ENCODE measurements around the gene SOX1. TPM values are rescaled to one million over a fixed set of nuclear protein-coding genes. Genes with fewer than 3 reads are reported as not detected.
A peak's percentile ranks its signal among the peaks of the same experiment; 100 is the strongest.

SOX1 gene
- total RNA-seq, 1 donor from 2014 or later = 3.3 TPM

GRCh38 chr13:112117955-112118302, 51.0 kb downstream of the SOX1 start:
- no peak overlapping the region for H3K27ac Mint-ChIP-seq
- peaks cover 3% of the 10 kb centered on the region for H3K9me3 Mint-ChIP-seq
- Histone ChIP-seq H3K9ac (no peak overlapping the region), H4K20me1 (ENCODE audit: low read depth) (no peaks in the 10 kb centered on the region), H3K4me3 (no peak overlapping the region), H2AFZ (replicated peaks) (no peak overlapping the region), H3K36me3 (no peaks in the 10 kb centered on the region), H3K79me2 (ENCODE audit: low read depth) (no peaks in the 10 kb centered on the region), H3K27ac (no peak overlapping the region), H3F3A (ENCODE audit: low read depth) (no peaks in the 10 kb centered on the region), H3K9me3 (ENCODE audit: low read depth) (no peaks in the 10 kb centered on the region), H3K4me2 (no peak overlapping the region), H3K27me3 (no peaks in the 10 kb centered on the region), H3K4me1 (peaks cover 10% of the 10 kb centered on the region)
- H3K4me3 Mint-ChIP-seq = no peak overlapping the region
- H3K4me1 Mint-ChIP-seq = peaks cover 48% of the 10 kb centered on the region
- TF ChIP-seq CTCF (IDR thresholded peaks at IDR 0.05) (no peak), EZH2phosphoT487 (IDR thresholded peaks at IDR 0.05) (no peak), EZH2 (IDR thresholded peaks at IDR 0.05) (no peak)
- DNase-seq (ENCODE audit: low spot score) = no peak
- H3K27me3 Mint-ChIP-seq (ENCODE audit: insufficient read depth, low read depth) = peaks cover 10% of the 10 kb centered on the region
- H3K36me3 Mint-ChIP-seq = no peaks in the 10 kb centered on the region

GRCh38 chr13:112118451-112119064, 51.6 kb downstream of the SOX1 start:
- Mint-ChIP-seq H3K36me3 (no peaks in the 10 kb centered on the region), H3K27me3 (ENCODE audit: insufficient read depth, low read depth) (peaks cover 8% of the 10 kb centered on the region), H3K27ac (no peak overlapping the region), H3K4me3 (no peak overlapping the region), H3K9me3 (peaks cover 6% of the 10 kb centered on the region), H3K4me1 (peaks cover 43% of the 10 kb centered on the region)
- Histone ChIP-seq H2AFZ (replicated peaks) (peak overlapping the region; percentile 17), H3K4me1 (peaks cover 10% of the 10 kb centered on the region), H3K27me3 (no peaks in the 10 kb centered on the region), H3K79me2 (ENCODE audit: low read depth) (no peaks in the 10 kb centered on the region), H3K27ac (no peak overlapping the region), H3K9ac (no peak overlapping the region), H3K4me3 (no peak overlapping the region), H3K4me2 (no peak overlapping the region), H3K36me3 (no peaks in the 10 kb centered on the region), H3K9me3 (ENCODE audit: low read depth) (no peaks in the 10 kb centered on the region), H3F3A (ENCODE audit: low read depth) (no peaks in the 10 kb centered on the region), H4K20me1 (ENCODE audit: low read depth) (no peaks in the 10 kb centered on the region)
- no peak for DNase-seq (ENCODE audit: low spot score)
- TF ChIP-seq EZH2phosphoT487 (IDR thresholded peaks at IDR 0.05) (no peak), CTCF (IDR thresholded peaks at IDR 0.05) (no peak), EZH2 (IDR thresholded peaks at IDR 0.05) (no peak)

GRCh38 chr13:112119192-112120030, 52.5 kb downstream of the SOX1 start:
- no peak overlapping the region for H3K4me3 ChIP-seq
- H4K20me1 ChIP-seq (ENCODE audit: low read depth) = no peaks in the 10 kb centered on the region
- Mint-ChIP-seq H3K9me3 (peaks cover 8% of the 10 kb centered on the region), H3K27ac (peak overlapping the region; percentile 86), H3K27me3 (ENCODE audit: insufficient read depth, low read depth) (peaks cover 7% of the 10 kb centered on the region), H3K4me1 (peaks cover 47% of the 10 kb centered on the region), H3K4me3 (peak overlapping the region; percentile 30), H3K36me3 (no peaks in the 10 kb centered on the region)
- no peak overlapping the region for H3K9ac ChIP-seq
- no peaks in the 10 kb centered on the region for H3K27me3 ChIP-seq
- H3K4me1 ChIP-seq = peaks cover 18% of the 10 kb centered on the region
- TF ChIP-seq EZH2 (IDR thresholded peaks at IDR 0.05) = no peak
- TF ChIP-seq EZH2phosphoT487 (IDR thresholded peaks at IDR 0.05) = no peak
- no peak for TF ChIP-seq CTCF (IDR thresholded peaks at IDR 0.05)
- no peak overlapping the region for H3K4me2 ChIP-seq
- no peak for DNase-seq (ENCODE audit: low spot score)
- no peaks in the 10 kb centered on the region for H3K79me2 ChIP-seq (ENCODE audit: low read depth)
- H3K27ac ChIP-seq = no peak overlapping the region
- no peak overlapping the region for H2AFZ ChIP-seq (replicated peaks)
- H3K36me3 ChIP-seq = no peaks in the 10 kb centered on the region
- no peaks in the 10 kb centered on the region for H3F3A ChIP-seq (ENCODE audit: low read depth)
- H3K9me3 ChIP-seq (ENCODE audit: low read depth) = no peaks in the 10 kb centered on the region
